GM18507 (cell line): ENCODE data around the gene ST7.

ENCODE experiments used
- DNase-seq: peaks from one replicate; pipeline ENCODE4 v3.0.0; 2011; ENCODE audit warnings: low read depth; ENCODE audit not compliant: insufficient read length; ENCODE audit errors: extremely low spot score
- FAIRE-seq: peaks from 2 replicates; lab custom pipeline; 2011; peaks lifted over from hg19 to GRCh38; lab: Jason Lieb, UNC

The ST7 gene

GRCh38 chr7:117270371-117270770, 317.1 kb downstream of the ST7 start:
- no peak for FAIRE-seq

GRCh38 chr7:117271566-117271965, 318.3 kb downstream of the ST7 start:
- no peak for DNase-seq
- no peak for FAIRE-seq

More at GRCh38 chr7:117270371-117270770, 317.1 kb downstream of the ST7 start:
- DNase-seq: no peak

DNA sequence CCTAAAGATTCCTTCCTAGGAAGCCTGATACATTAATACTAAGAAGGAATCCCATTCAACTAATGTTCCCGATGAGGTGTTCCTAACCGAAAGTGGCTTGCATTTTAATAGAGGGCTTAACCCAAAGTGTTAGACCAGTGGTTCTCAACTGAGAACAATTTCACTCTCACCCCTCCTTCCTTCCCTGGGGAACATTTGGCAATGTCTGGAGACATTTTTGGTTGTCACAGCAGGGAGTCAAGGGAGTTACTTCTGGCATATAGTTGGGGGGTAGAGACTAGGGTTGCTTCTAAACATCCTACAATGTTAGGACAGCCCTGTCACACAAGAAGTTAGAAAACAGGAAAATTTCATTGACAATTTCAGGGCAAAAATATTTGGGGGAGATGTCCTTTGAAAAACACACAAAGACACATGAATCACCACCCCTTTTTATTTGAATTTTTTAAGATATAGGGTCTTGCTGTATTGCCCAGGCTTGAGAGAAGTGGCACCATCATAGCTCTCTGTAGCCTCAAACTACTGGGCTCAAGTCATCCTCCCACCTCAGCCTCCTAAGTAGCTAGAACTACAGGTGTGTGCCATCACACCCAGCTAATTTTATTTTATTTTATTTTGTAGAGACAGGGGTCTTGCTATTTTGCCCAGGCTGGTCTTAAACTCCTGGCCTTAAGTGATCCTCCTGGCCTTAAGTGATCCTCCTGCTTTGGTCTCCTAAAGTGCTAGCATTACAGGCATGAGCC, 318.9 kb downstream of the ST7 start:
- FAIRE-seq: no peak
- DNase-seq: no peak

- DNase-seq: no peak
- no peak for FAIRE-seq
These were observed 320.0 kb downstream of the ST7 start for GRCh38 chr7:117273325-117273724.

DNA sequence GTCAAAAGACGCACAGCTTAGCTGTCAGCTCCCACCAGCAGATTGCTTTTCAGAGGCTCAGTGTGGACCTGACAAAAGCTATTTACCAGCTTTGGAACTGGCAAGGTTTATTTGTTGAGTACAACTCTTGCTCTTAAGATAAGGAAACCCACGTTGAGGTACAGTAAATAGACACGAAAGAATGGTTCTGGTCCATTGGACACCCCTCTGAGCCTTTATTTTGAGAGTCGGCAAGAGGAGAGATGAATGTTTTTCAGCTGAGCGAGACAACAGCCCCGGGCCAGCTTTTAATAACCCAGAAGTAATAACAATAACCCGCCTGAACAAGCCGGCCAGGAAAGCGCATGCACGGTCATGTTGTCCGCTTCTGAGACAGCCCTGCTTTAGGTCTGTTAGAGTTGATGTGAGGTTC, 320.5 kb downstream of the ST7 start:
- FAIRE-seq (no peak), DNase-seq (no peak)

DNA sequence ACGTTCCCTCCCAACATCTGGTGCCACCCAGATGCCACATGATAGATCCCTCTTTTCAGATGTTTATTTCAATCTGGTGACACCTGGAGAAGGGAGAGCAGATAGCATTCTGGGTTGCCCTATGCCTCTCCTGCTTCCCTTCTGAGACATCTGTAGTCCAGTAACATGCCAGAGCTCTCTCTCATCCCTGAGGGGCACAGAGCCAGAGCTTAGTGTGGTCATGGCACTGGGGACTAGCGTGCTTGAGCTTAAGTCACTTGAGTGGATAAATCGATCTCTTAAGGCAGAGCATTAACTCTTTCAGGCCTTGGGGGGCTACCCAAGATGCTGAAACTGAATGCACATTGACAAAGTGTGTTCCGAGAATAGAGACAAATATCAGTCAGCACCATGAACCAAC, 321.6 kb downstream of the ST7 start:
- no peak for FAIRE-seq
- no peak for DNase-seq

GRCh38 chr7:117277576-117277975, 324.3 kb downstream of the ST7 start:
- FAIRE-seq (no peak), DNase-seq (no peak)

- no peak for FAIRE-seq
- no peak for DNase-seq
These were observed 324.7 kb downstream of the ST7 start for GRCh38 chr7:117278040-117278439.

DNA sequence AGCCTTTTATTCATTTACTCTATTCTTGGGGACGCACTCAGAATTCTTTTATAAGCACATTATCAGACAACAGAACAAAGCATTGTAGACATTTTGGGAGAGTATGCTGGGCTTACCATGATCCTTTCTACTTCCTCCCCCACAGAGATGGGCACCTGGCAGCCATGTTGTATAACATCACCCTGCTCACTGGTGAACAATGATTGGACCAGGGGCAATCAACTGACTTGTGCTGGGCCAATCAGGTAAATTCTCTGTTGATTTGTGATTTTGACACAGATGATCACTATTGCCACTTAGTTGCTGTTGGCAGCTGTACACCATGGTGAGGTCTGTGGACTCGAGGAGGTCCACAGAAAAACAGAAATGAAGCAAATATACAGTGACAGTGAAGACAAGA, 325.9 kb downstream of the ST7 start:
- FAIRE-seq (no peak), DNase-seq (no peak)
